Osteoblast (primary cell): ENCODE data around the gene COBL. TPM values are rescaled to one million over a fixed set of nuclear protein-coding genes. Genes with fewer than 3 reads are reported as not detected.

Experiments used
- DNase-seq: peaks from one replicate; pipeline ENCODE4 v3.0.0; 2011; ENCODE audit warnings: low spot score, mixed read lengths; ENCODE audit not compliant: insufficient read length; ENCODE audit errors: missing footprints
- H2AFZ ChIP-seq: 2 replicates; pipeline ENCODE4 v1.6.0; 2011; ENCODE audit warnings: mild to moderate bottlenecking, low read length
- H3K27ac ChIP-seq: 2 replicates; pipeline ENCODE4 v1.5.1; 2011; ENCODE audit warnings: mild to moderate bottlenecking, low read depth, low read length, moderate library complexity
- H3K27me3 ChIP-seq: 2 replicates; pipeline ENCODE4 v1.6.0; 2012; ENCODE audit warnings: mild to moderate bottlenecking, control low read depth, inconsistent platforms, low read length, moderate library complexity; ENCODE audit not compliant: insufficient read depth
- H3K36me3 ChIP-seq: 2 replicates; pipeline ENCODE4 v1.5.1; 2011; ENCODE audit warnings: mild to moderate bottlenecking, low read length, control low read depth, moderate library complexity; ENCODE audit not compliant: insufficient read depth
- H3K4me1 ChIP-seq: 2 replicates; pipeline ENCODE4 v1.5.1; 2011; ENCODE audit warnings: mild to moderate bottlenecking, low read length, control low read depth, moderate library complexity; ENCODE audit not compliant: insufficient read depth
- H3K4me2 ChIP-seq: 2 replicates; pipeline ENCODE4 v1.6.0; 2011; ENCODE audit warnings: mild to moderate bottlenecking, low read length; ENCODE audit not compliant: insufficient read depth
- H3K4me3 ChIP-seq: fragments of 200-600 bp; sonication (generic); 3 replicates; pipeline ENCODE4 v1.5.1; 2012; ENCODE audit warnings: mild to moderate bottlenecking, low read length, inconsistent platforms; ENCODE audit not compliant: insufficient read depth
- H3K79me2 ChIP-seq: 2 replicates; pipeline ENCODE4 v1.6.0; 2012; ENCODE audit warnings: mild to moderate bottlenecking, low read length, control low read depth, inconsistent platforms; ENCODE audit not compliant: insufficient read depth
- H3K9me3 ChIP-seq: 2 replicates; pipeline ENCODE4 v1.5.1; 2011; ENCODE audit warnings: low read depth, low read length, control low read depth
- H4K20me1 ChIP-seq: 2 replicates; pipeline ENCODE4 v1.6.0; 2012; ENCODE audit warnings: mild to moderate bottlenecking, low read length, control low read depth; ENCODE audit not compliant: insufficient read depth
- CTCF ChIP-seq: IDR thresholded peaks from 2 replicates; pipeline ENCODE4 v1.5.1; 2011; ENCODE audit warnings: mild to moderate bottlenecking, low read depth, low read length, moderate library complexity; ENCODE audit errors: extremely low read depth
- total RNA-seq: library from RNA; depleted of rRNA; stranded (reverse); fragments of >200 nt; gene quantifications from 2 replicates; pipeline ENCODE4 v1.2.3, GENCODE V29; 2012

The COBL gene
- total RNA-seq, 1 donor: under 0.01 TPM

GRCh38 chr7:50977421-50977820, 339.2 kb downstream of the COBL start:
- no peaks in the 10 kb centered on the region for H3K4me1 ChIP-seq
- no peak overlapping the region for H2AFZ ChIP-seq
- no peak for TF ChIP-seq CTCF
- H3K4me3 ChIP-seq: no peak overlapping the region
- no peak overlapping the region for H3K27ac ChIP-seq
- peaks cover 5% of the 10 kb centered on the region for H3K27me3 ChIP-seq
- H3K9me3 ChIP-seq: no peaks in the 10 kb centered on the region
- H3K79me2 ChIP-seq: no peaks in the 10 kb centered on the region
- H3K4me2 ChIP-seq: no peak overlapping the region
- H4K20me1 ChIP-seq: no peaks in the 10 kb centered on the region
- DNase-seq: no peak
- H3K36me3 ChIP-seq: no peaks in the 10 kb centered on the region

GRCh38 chr7:50976064-50976463, 340.5 kb downstream of the COBL start:
- Histone ChIP-seq H4K20me1 (no peaks in the 10 kb centered on the region), H3K27me3 (peaks cover 9% of the 10 kb centered on the region), H3K4me3 (no peak overlapping the region), H3K79me2 (no peaks in the 10 kb centered on the region), H2AFZ (no peak overlapping the region), H3K4me1 (no peaks in the 10 kb centered on the region), H3K36me3 (no peaks in the 10 kb centered on the region), H3K4me2 (no peak overlapping the region), H3K9me3 (no peaks in the 10 kb centered on the region), H3K27ac (no peak overlapping the region)
- no peak for TF ChIP-seq CTCF
- DNase-seq: no peak

- Histone ChIP-seq H3K9me3 (no peaks in the 10 kb centered on the region), H3K4me3 (no peak overlapping the region), H4K20me1 (no peaks in the 10 kb centered on the region), H3K4me2 (no peak overlapping the region), H2AFZ (no peak overlapping the region), H3K36me3 (no peaks in the 10 kb centered on the region), H3K4me1 (no peaks in the 10 kb centered on the region), H3K79me2 (no peaks in the 10 kb centered on the region), H3K27me3 (peaks cover 15% of the 10 kb centered on the region), H3K27ac (no peak overlapping the region)
- DNase-seq: no peak
- no peak for TF ChIP-seq CTCF
These were observed 342.4 kb downstream of the COBL start for GRCh38 chr7:50974240-50974639.

- H3K79me2 ChIP-seq: no peaks in the 10 kb centered on the region
- no peak overlapping the region for H2AFZ ChIP-seq
- H4K20me1 ChIP-seq: no peaks in the 10 kb centered on the region
- H3K4me3 ChIP-seq: no peak overlapping the region
- DNase-seq: no peak
- H3K4me1 ChIP-seq: no peaks in the 10 kb centered on the region
- peaks cover 18% of the 10 kb centered on the region for H3K27me3 ChIP-seq
- TF ChIP-seq CTCF: no peak
- no peaks in the 10 kb centered on the region for H3K36me3 ChIP-seq
- H3K9me3 ChIP-seq: no peaks in the 10 kb centered on the region
- H3K4me2 ChIP-seq: no peak overlapping the region
- H3K27ac ChIP-seq: no peak overlapping the region
These were observed 342.8 kb downstream of the COBL start for GRCh38 chr7:50973814-50974213.
